GM12878 (cell line): ENCODE measurements around the gene CNPPD1. TPM values are rescaled to one million over a fixed set of nuclear protein-coding genes. Genes with fewer than 3 reads are reported as not detected.

ENCODE experiments used
- KLF5 ChIP-seq: fragments of 450-650 bp; IDR thresholded peaks from 2 replicates; pipeline ENCODE4 v1.6.1; 2014; ENCODE audit warnings: mild to moderate bottlenecking; ENCODE audit not compliant: partially characterized antibody
- MEF2B ChIP-seq: fragments of 450-650 bp; IDR thresholded peaks from 2 replicates; pipeline ENCODE4 v1.6.1; 2018; ENCODE audit warnings: mild to moderate bottlenecking, moderate library complexity; ENCODE audit not compliant: partially characterized antibody, poor library complexity, severe bottlenecking
- MXI1 ChIP-seq: fragments of 150-350 bp; IDR thresholded peaks from 2 replicates; pipeline ENCODE4 v1.6.1; 2011; ENCODE audit warnings: low read depth, mild to moderate bottlenecking, inconsistent platforms, low read length, improper control_type of control experiment
- NR2C1 ChIP-seq: fragments of 450-650 bp; IDR thresholded peaks from 2 replicates; pipeline ENCODE4 v1.6.1; 2017; ENCODE audit warnings: antibody characterized with exemption, mild to moderate bottlenecking, moderate library complexity
- NR2F1 ChIP-seq: fragments of 450-650 bp; conservative IDR thresholded peaks from 2 replicates; pipeline ENCODE4 v1.6.1; 2017; ENCODE audit warnings: mild to moderate bottlenecking
- RUNX3 ChIP-seq: IDR thresholded peaks from 2 replicates; pipeline ENCODE4 v1.6.1; 2012; ENCODE audit warnings: low read length, inconsistent platforms
- SIN3A ChIP-seq: IDR thresholded peaks from 2 replicates; pipeline ENCODE4 v1.6.1; 2012; ENCODE audit warnings: low read depth, low read length, improper control_type of control experiment
- STAT3 ChIP-seq: IDR thresholded peaks from 2 replicates; pipeline ENCODE4 v1.6.1; 2011; ENCODE audit warnings: low read depth, low read length, improper control_type of control experiment
- TBL1XR1 ChIP-seq: IDR thresholded peaks from 2 replicates; pipeline ENCODE4 v1.6.1; 2012; ENCODE audit warnings: low read depth, low read length, improper control_type of control experiment
- ZSCAN29 ChIP-seq: fragments of 450-650 bp; IDR thresholded peaks from 2 replicates; pipeline ENCODE4 v1.6.1; 2017; ENCODE audit warnings: mild to moderate bottlenecking, moderate library complexity
- polyA plus RNA-seq, 11 experiments: library from polyadenylated mRNA; depleted of rRNA in 4 of 11; unstranded in 6 of 11; stranded (reverse) in 5 of 11; fragments of >200 nt; fragmentation: Nextera tagmentation in 4 of 11; fragmentation: Illumina TruSeq in 1 of 11; extraction: Ambion mirVana in 4 of 11; extraction: Trizol in 1 of 11; gene quantifications; 1 replicate in 1 of 11; 2 replicates in 10 of 11; pipeline versions ENCODE4 v1.2.1 to v1.2.3, GENCODE V29; 2011 to 2016; ENCODE audit warnings: inconsistent platforms in 2 of 11, missing spikeins in 2 of 11, low read depth in 1 of 11
- total RNA-seq, 4 experiments: library from RNA; depleted of rRNA in 3 of 4; stranded (reverse); fragments of >200 nt in 3 of 4; fragmentation: Illumina TruSeq in 1 of 4; extraction: Trizol in 1 of 4; gene quantifications; 2 replicates each; pipeline versions ENCODE4 v1.2.1 to v1.2.3, GENCODE V29; 2013 to 2021
- TF ChIP-seq, protein P1 (sequence below): fragments of 450-650 bp; IDR thresholded peaks from 2 replicates; pipeline ENCODE4 v1.6.1; 2017; ENCODE audit warnings: mild to moderate bottlenecking, moderate library complexity
- TF ChIP-seq, protein P2 (sequence below): IDR thresholded peaks from 2 replicates; pipeline ENCODE4 v1.6.1; 2012; ENCODE audit warnings: low read depth, low read length, improper control_type of control experiment
- TF ChIP-seq, protein P3 (sequence below): fragments of 450-650 bp; IDR thresholded peaks from 2 replicates; pipeline ENCODE4 v1.6.1; 2014; ENCODE audit warnings: mild to moderate bottlenecking
- TF ChIP-seq, protein P4 (sequence below): fragments of 450-650 bp; formaldehyde crosslinking; IDR thresholded peaks from 2 replicates; pipeline ENCODE4 v1.4.0; 2020; ENCODE audit warnings: mild to moderate bottlenecking, moderate library complexity
- TF ChIP-seq, protein P5 (sequence below): fragments of 150-350 bp; IDR thresholded peaks from 2 replicates; pipeline ENCODE4 v1.6.1; 2016; ENCODE audit warnings: low read depth, low read length

The CNPPD1 gene
- total and polyA plus RNA-seq, 10 of the 15 experiments (the other 5 are each of a cell fraction or from before 2014, with no cell fraction given), result 12.2 to 86.6 (median 43.4) TPM

DNA sequence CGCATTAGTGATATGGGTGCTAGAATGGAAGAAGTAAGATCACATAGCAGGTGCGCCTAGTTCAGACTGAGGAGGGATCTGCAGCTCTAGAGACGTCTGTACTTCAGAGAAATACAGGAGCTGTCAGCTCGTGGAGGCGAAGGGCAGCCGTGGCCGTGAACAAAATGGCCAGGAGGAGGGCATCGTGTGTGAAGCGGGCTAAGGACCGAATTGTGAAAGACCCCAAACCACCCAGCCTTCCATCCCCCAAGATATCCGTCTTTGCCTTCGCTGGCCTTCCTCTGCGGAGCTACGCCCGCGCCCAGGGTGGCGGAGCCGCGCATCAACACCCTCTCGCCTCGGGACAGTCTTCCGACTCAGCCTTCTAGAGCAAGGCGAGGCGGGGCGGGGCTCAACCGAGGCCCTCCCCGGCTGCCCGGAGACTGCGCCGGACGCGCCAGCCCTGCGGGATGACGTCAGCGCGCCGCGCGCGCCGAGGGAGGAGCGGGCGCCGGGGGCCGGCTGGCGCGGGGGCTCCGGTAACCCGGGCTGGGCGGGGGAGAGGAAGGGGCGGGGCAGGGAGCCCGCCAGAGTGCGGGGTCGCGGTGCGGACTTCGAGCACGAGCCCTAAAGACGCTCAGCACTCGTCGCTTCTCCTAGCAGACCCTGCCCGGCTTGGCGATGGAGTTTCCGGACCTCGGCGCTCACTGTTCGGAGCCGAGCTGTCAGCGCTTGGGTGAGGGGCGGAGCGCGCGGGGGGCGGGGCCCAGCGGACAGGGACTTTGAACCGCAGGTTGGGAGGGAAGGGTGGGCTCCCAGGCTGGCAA lies 29.8 kb upstream of the CNPPD1 start, which contains the start of gene ZFAND2B (continued):
- TF ChIP-seq, protein P1, sequence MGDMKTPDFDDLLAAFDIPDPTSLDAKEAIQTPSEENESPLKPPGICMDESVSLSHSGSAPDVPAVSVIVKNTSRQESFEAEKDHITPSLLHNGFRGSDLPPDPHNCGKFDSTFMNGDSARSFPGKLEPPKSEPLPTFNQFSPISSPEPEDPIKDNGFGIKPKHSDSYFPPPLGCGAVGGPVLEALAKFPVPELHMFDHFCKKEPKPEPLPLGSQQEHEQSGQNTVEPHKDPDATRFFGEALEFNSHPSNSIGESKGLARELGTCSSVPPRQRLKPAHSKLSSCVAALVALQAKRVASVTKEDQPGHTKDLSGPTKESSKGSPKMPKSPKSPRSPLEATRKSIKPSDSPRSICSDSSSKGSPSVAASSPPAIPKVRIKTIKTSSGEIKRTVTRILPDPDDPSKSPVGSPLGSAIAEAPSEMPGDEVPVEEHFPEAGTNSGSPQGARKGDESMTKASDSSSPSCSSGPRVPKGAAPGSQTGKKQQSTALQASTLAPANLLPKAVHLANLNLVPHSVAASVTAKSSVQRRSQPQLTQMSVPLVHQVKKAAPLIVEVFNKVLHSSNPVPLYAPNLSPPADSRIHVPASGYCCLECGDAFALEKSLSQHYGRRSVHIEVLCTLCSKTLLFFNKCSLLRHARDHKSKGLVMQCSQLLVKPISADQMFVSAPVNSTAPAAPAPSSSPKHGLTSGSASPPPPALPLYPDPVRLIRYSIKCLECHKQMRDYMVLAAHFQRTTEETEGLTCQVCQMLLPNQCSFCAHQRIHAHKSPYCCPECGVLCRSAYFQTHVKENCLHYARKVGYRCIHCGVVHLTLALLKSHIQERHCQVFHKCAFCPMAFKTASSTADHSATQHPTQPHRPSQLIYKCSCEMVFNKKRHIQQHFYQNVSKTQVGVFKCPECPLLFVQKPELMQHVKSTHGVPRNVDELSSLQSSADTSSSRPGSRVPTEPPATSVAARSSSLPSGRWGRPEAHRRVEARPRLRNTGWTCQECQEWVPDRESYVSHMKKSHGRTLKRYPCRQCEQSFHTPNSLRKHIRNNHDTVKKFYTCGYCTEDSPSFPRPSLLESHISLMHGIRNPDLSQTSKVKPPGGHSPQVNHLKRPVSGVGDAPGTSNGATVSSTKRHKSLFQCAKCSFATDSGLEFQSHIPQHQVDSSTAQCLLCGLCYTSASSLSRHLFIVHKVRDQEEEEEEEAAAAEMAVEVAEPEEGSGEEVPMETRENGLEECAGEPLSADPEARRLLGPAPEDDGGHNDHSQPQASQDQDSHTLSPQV, result 0 out of 2 replicates have a peak, but pooled peaks have one; percentile 22
- peak; percentile 50; the same call in 1 of the 2 replicates for TF ChIP-seq NR2F1
- TF ChIP-seq, protein P2, sequence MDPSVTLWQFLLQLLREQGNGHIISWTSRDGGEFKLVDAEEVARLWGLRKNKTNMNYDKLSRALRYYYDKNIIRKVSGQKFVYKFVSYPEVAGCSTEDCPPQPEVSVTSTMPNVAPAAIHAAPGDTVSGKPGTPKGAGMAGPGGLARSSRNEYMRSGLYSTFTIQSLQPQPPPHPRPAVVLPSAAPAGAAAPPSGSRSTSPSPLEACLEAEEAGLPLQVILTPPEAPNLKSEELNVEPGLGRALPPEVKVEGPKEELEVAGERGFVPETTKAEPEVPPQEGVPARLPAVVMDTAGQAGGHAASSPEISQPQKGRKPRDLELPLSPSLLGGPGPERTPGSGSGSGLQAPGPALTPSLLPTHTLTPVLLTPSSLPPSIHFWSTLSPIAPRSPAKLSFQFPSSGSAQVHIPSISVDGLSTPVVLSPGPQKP, result 0 out of 2 replicates have a peak, but pooled peaks have one; percentile 13
- TF ChIP-seq, protein P3, sequence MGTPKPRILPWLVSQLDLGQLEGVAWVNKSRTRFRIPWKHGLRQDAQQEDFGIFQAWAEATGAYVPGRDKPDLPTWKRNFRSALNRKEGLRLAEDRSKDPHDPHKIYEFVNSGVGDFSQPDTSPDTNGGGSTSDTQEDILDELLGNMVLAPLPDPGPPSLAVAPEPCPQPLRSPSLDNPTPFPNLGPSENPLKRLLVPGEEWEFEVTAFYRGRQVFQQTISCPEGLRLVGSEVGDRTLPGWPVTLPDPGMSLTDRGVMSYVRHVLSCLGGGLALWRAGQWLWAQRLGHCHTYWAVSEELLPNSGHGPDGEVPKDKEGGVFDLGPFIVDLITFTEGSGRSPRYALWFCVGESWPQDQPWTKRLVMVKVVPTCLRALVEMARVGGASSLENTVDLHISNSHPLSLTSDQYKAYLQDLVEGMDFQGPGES, result no peak
- peak; percentile 40; the same call in 1 of the 2 replicates for TF ChIP-seq SIN3A
- no peak for TF ChIP-seq KLF5
- TF ChIP-seq MEF2B, result peak; percentile 12
- TF ChIP-seq, protein P4, sequence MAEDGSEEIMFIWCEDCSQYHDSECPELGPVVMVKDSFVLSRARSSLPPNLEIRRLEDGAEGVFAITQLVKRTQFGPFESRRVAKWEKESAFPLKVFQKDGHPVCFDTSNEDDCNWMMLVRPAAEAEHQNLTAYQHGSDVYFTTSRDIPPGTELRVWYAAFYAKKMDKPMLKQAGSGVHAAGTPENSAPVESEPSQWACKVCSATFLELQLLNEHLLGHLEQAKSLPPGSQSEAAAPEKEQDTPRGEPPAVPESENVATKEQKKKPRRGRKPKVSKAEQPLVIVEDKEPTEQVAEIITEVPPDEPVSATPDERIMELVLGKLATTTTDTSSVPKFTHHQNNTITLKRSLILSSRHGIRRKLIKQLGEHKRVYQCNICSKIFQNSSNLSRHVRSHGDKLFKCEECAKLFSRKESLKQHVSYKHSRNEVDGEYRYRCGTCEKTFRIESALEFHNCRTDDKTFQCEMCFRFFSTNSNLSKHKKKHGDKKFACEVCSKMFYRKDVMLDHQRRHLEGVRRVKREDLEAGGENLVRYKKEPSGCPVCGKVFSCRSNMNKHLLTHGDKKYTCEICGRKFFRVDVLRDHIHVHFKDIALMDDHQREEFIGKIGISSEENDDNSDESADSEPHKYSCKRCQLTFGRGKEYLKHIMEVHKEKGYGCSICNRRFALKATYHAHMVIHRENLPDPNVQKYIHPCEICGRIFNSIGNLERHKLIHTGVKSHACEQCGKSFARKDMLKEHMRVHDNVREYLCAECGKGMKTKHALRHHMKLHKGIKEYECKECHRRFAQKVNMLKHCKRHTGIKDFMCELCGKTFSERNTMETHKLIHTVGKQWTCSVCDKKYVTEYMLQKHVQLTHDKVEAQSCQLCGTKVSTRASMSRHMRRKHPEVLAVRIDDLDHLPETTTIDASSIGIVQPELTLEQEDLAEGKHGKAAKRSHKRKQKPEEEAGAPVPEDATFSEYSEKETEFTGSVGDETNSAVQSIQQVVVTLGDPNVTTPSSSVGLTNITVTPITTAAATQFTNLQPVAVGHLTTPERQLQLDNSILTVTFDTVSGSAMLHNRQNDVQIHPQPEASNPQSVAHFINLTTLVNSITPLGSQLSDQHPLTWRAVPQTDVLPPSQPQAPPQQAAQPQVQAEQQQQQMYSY, result no peak
- no peak; the same call in 1 of the 2 replicates for TF ChIP-seq TBL1XR1
- no peak for TF ChIP-seq NR2C1
- TF ChIP-seq MXI1, result peak; percentile 54
- TF ChIP-seq ZSCAN29, result no peak
- no peak for TF ChIP-seq STAT3
- TF ChIP-seq, protein P5, sequence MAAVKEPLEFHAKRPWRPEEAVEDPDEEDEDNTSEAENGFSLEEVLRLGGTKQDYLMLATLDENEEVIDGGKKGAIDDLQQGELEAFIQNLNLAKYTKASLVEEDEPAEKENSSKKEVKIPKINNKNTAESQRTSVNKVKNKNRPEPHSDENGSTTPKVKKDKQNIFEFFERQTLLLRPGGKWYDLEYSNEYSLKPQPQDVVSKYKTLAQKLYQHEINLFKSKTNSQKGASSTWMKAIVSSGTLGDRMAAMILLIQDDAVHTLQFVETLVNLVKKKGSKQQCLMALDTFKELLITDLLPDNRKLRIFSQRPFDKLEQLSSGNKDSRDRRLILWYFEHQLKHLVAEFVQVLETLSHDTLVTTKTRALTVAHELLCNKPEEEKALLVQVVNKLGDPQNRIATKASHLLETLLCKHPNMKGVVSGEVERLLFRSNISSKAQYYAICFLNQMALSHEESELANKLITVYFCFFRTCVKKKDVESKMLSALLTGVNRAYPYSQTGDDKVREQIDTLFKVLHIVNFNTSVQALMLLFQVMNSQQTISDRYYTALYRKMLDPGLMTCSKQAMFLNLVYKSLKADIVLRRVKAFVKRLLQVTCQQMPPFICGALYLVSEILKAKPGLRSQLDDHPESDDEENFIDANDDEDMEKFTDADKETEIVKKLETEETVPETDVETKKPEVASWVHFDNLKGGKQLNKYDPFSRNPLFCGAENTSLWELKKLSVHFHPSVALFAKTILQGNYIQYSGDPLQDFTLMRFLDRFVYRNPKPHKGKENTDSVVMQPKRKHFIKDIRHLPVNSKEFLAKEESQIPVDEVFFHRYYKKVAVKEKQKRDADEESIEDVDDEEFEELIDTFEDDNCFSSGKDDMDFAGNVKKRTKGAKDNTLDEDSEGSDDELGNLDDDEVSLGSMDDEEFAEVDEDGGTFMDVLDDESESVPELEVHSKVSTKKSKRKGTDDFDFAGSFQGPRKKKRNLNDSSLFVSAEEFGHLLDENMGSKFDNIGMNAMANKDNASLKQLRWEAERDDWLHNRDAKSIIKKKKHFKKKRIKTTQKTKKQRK, result no peak
- 0 out of 2 replicates have a peak, but pooled peaks have one; percentile 24 for TF ChIP-seq RUNX3
